PC-3 (cell line): Measurements from ENCODE around the gene TBX2. TPM values are rescaled to one million over a fixed set of nuclear protein-coding genes. Genes with fewer than 3 reads are reported as not detected.

ENCODE experiments used
- ATAC-seq: fragments of 200-7000 bp; cut with Tn5 transposase; 2 replicates; pipeline ENCODE4 v1.9.1; 2020; ENCODE audit warnings: mild to moderate bottlenecking, moderate library complexity
- BruUV-seq: library from RNA; stranded (reverse); fragments of 400-500 nt; replicated peaks from 2 replicates; lab custom pipeline; 2021; lab: Mats Ljungman, UMichigan
- CTCF ChIA-PET: fragments of 300-600 bp; sonication (Branson Sonifier 250); formaldehyde crosslinking; loops from one replicate; lab custom pipeline; 2022; ENCODE audit warnings: antibody characterized with exemption; lab: Charles Lee
- POLR2A ChIA-PET: fragments of 300-600 bp; sonication (Branson Sonifier 250); formaldehyde crosslinking; loops from one replicate; lab custom pipeline; 2022; ENCODE audit warnings: antibody characterized with exemption; ENCODE audit not compliant: unreplicated experiment; lab: Charles Lee
- DNase-seq: peaks from one replicate; pipeline ENCODE4 v3.0.0-alpha.2; 2015
- H2AFZ ChIP-seq: fragments of 300-600 bp; sonication (generic); 2 replicates; pipeline ENCODE4 v1.6.0; 2016; ENCODE audit warnings: antibody characterized with exemption, low read length
- H3F3A ChIP-seq: fragments of 300-600 bp; sonication (generic); one replicate; pipeline ENCODE4 v1.6.0; 2017; ENCODE audit warnings: antibody characterized with exemption, low read length, control low read depth, mild to moderate bottlenecking; ENCODE audit not compliant: unreplicated experiment
- H3K27ac ChIP-seq: fragments of 300-600 bp; sonication (generic); 2 replicates; pipeline ENCODE4 v1.5.1; 2016; ENCODE audit warnings: mild to moderate bottlenecking, low read length
- H3K27me3 ChIP-seq: fragments of 300-600 bp; sonication (generic); 2 replicates; pipeline ENCODE4 v1.6.1; 2016; ENCODE audit warnings: low read length, mixed read lengths
- H3K36me3 ChIP-seq: fragments of 300-600 bp; sonication (generic); 2 replicates; pipeline ENCODE4 v1.6.1; 2016; ENCODE audit warnings: low read depth, mixed run types, low read length, mixed read lengths
- H3K4me1 ChIP-seq: fragments of 300-600 bp; sonication (generic); 2 replicates; pipeline ENCODE4 v1.5.1; 2016; ENCODE audit warnings: low read length; ENCODE audit not compliant: insufficient read depth
- H3K4me2 ChIP-seq: fragments of 300-600 bp; sonication (generic); 2 replicates; pipeline ENCODE4 v1.6.0; 2016; ENCODE audit warnings: low read length
- H3K4me3 ChIP-seq: fragments of 300-600 bp; sonication (generic); 2 replicates; pipeline ENCODE4 v1.5.1; 2016; ENCODE audit warnings: mild to moderate bottlenecking, low read length, mixed read lengths
- H3K79me2 ChIP-seq: fragments of 300-600 bp; sonication (generic); 2 replicates; pipeline ENCODE4 v1.6.1; 2017; ENCODE audit warnings: low read length, mixed read lengths
- H3K9ac ChIP-seq: fragments of 300-600 bp; sonication (generic); 2 replicates; pipeline ENCODE4 v1.6.0; 2016; ENCODE audit warnings: mild to moderate bottlenecking, low read length
- H3K9me2 ChIP-seq: fragments of 300-600 bp; sonication (generic); replicated peaks from 2 replicates; pipeline ENCODE4 v1.6.1; 2016; ENCODE audit warnings: mixed run types, low read length, mixed read lengths
- H3K9me3 ChIP-seq: fragments of 300-600 bp; sonication (generic); 2 replicates; pipeline ENCODE4 v1.6.1; 2016; ENCODE audit warnings: low read length, mixed read lengths
- H4K20me1 ChIP-seq: fragments of 300-600 bp; sonication (generic); 2 replicates; pipeline ENCODE4 v1.6.1; 2016; ENCODE audit warnings: low read length, mixed read lengths
- CTCF ChIP-seq: fragments of 300-600 bp; sonication (generic); conservative IDR thresholded peaks from 2 replicates; pipeline ENCODE4 v1.5.1; 2017; ENCODE audit warnings: antibody characterized with exemption, low read depth, mild to moderate bottlenecking, low read length
- EZH2 ChIP-seq: fragments of 300-600 bp; sonication (generic); IDR thresholded peaks from one replicate; pipeline ENCODE4 v1.6.1; 2017; ENCODE audit warnings: antibody characterized with exemption, mild to moderate bottlenecking, low read length; ENCODE audit not compliant: unreplicated experiment
- EZH2phosphoT487 ChIP-seq: fragments of 300-600 bp; sonication (generic); IDR thresholded peaks from 2 replicates; pipeline ENCODE4 v1.6.1; 2018; ENCODE audit warnings: mild to moderate bottlenecking, antibody characterized with exemption, low read length, borderline replicate concordance
- intact Hi-C: fragments of 100-400 bp; cut with micrococcal nuclease; formaldehyde crosslinking; loops from 2 replicates; pipeline ENCODE4 v1.9.0; 2023
- total RNA-seq: library from RNA; depleted of rRNA; stranded (reverse); fragments of >200 nt; gene quantifications from 2 replicates; pipeline ENCODE4 v1.2.3, GENCODE V29; 2014

The TBX2 gene
- total RNA-seq, 1 experiment from 2014 or later: 7.1 TPM

GRCh38 chr17:61409301-61410112 is 9.9 kb downstream of the TBX2 start:
- Histone ChIP-seq H3K36me3 (no peaks in the 10 kb centered on the region), H3K27me3 (no peaks in the 10 kb centered on the region), H3K4me3 (peak overlapping the region; percentile 78), H3F3A (no peaks in the 10 kb centered on the region), H2AFZ (peak overlapping the region; percentile 95), H3K4me1 (peaks cover 22% of the 10 kb centered on the region), H3K9ac (peak overlapping the region; percentile 78), H3K9me2 (no peaks in the 10 kb centered on the region), H3K79me2 (peaks cover 9% of the 10 kb centered on the region), H3K27ac (no peak overlapping the region), H4K20me1 (no peaks in the 10 kb centered on the region), H3K9me3 (no peaks in the 10 kb centered on the region), H3K4me2 (peak overlapping the region; percentile 99)
- intact Hi-C loops: loop anchor here (1.0 to 10.0 kb wide), 3 partner anchors 275 to 507 kb away; no protein-coding TSS in a partner anchor
- CTCF ChIA-PET: interaction anchor here (1.1 kb wide), 1 partner anchor 9 kb away, joined by 7 read pairs; no protein-coding TSS in a partner anchor
- TF ChIP-seq CTCF (peak; percentile 16), EZH2phosphoT487 (no peak)
- POLR2A ChIA-PET: no interaction called here
- ATAC-seq (peak; percentile 36), DNase-seq (peak; percentile 84)
- BruUV-seq: no TSS peak

GRCh38 chr17:61410141-61411010 is 10.7 kb downstream of the TBX2 start:
- no peak for ATAC-seq
- ChIA-PET CTCF (no interaction called here), POLR2A (no interaction called here)
- Histone ChIP-seq H3K36me3 (no peaks in the 10 kb centered on the region), H3F3A (no peaks in the 10 kb centered on the region), H3K27me3 (no peaks in the 10 kb centered on the region), H3K4me2 (peak overlapping the region; percentile 48), H4K20me1 (no peaks in the 10 kb centered on the region), H3K79me2 (peaks cover 9% of the 10 kb centered on the region), H3K9me2 (no peaks in the 10 kb centered on the region), H3K4me3 (no peak overlapping the region), H2AFZ (no peak overlapping the region), H3K4me1 (peaks cover 25% of the 10 kb centered on the region), H3K9ac (no peak overlapping the region), H3K9me3 (no peaks in the 10 kb centered on the region), H3K27ac (no peak overlapping the region)
- no TSS peak for BruUV-seq
- intact Hi-C loops: loop anchor here (1.0 to 10.0 kb wide), 4 partner anchors 274 to 690 kb away; no protein-coding TSS in a partner anchor
- no peak for DNase-seq
- TF ChIP-seq EZH2 (no peak), EZH2phosphoT487 (no peak), CTCF (peak; percentile 37; the same call in 1 of the 2 replicates)
